HCT116 (cell line): ENCODE data around the gene CAPN1. TPM values are rescaled to one million over a fixed set of nuclear protein-coding genes. Genes with fewer than 3 reads are reported as not detected.
"Not testable (repeated sequence)": the region's sequence is repeated elsewhere in the genome, so short reads cannot be mapped to it uniquely, and the experiment has no call there.

Experiments
- ATAC-seq: fragments of 200-7000 bp; cut with Tn5 transposase; 2 replicates; pipeline ENCODE4 v1.9.1; 2020; ENCODE audit warnings: mild to moderate bottlenecking, moderate library complexity
- BruUV-seq: library from RNA; stranded (reverse); fragments of 400-500 nt; replicated peaks from 2 replicates; lab custom pipeline; 2021; lab: Mats Ljungman, UMichigan
- CTCF ChIA-PET: fragments of 300-600 bp; sonication (Branson Sonifier 250); formaldehyde crosslinking; loops from one replicate; lab custom pipeline; 2021; ENCODE audit warnings: antibody characterized with exemption; lab: Charles Lee
- POLR2A ChIA-PET: fragments of 300-600, 350-600 bp; sonication (Branson Sonifier 250); formaldehyde crosslinking; loops from one replicate; lab custom pipeline; 2021; ENCODE audit warnings: antibody characterized with exemption; lab: Charles Lee
- RAD21 ChIA-PET, 2 experiments: fragments of 300-600 bp; sonication (Branson Sonifier 250); formaldehyde crosslinking; loops; one replicate each; lab custom pipeline; 2023; ENCODE audit warnings: low total read pairs in 2 of 2; ENCODE audit not compliant: uncharacterized antibody in 2 of 2, unreplicated experiment in 2 of 2, low non-redundant PET in 1 of 2; lab: Charles Lee
- DNase-seq: peaks from one replicate; pipeline ENCODE4 v3.0.0-alpha.2; 2010; ENCODE audit warnings: low read depth, low spot score
- H2AFZ ChIP-seq: fragments of 200-600 bp; shearing (Covaris generic), sonication (generic); 2 replicates; pipeline ENCODE4 v1.6.1; 2017; ENCODE audit warnings: low read depth, mixed run types, mixed read lengths, antibody characterized with exemption, low read length; ENCODE audit not compliant: poor library complexity, severe bottlenecking
- H3K27ac ChIP-seq: 2 replicates; pipeline ENCODE4 v1.5.1; 2012; ENCODE audit warnings: low read depth, low read length
- H3K27me3 ChIP-seq: fragments of 200-600 bp; sonication (generic); 2 replicates; pipeline ENCODE4 v1.6.1; 2016; ENCODE audit warnings: mixed run types, low read length, mixed read lengths; ENCODE audit not compliant: insufficient read depth
- H3K36me3 ChIP-seq, 2 experiments: fragments of 200-500 bp in 1 of 2; fragments of 200-600 bp in 1 of 2; sonication (Bioruptor generic) in 1 of 2; sonication (generic) in 1 of 2; 2 replicates each; pipeline versions ENCODE4 v1.5.1 to v1.6.1; 2014 to 2016; ENCODE audit warnings: low read length in 2 of 2, inconsistent platforms in 1 of 2, mixed read lengths in 1 of 2, mixed run types in 1 of 2; ENCODE audit not compliant: insufficient read depth in 2 of 2, control insufficient read depth in 1 of 2
- H3K4me1 ChIP-seq, 2 experiments: fragments of 200-600 bp in 1 of 2; sonication (generic) in 1 of 2; 2 replicates each; pipeline versions ENCODE4 v1.5.1 to v1.6.1; 2012 to 2017; ENCODE audit warnings: low read length in 2 of 2, inconsistent platforms in 1 of 2, mild to moderate bottlenecking in 1 of 2, mixed read lengths in 1 of 2, mixed run types in 1 of 2, moderate library complexity in 1 of 2; ENCODE audit not compliant: insufficient read depth in 2 of 2, control insufficient read depth in 1 of 2
- H3K4me2 ChIP-seq: fragments of 200-600 bp; sonication (generic); 2 replicates; pipeline ENCODE4 v1.6.1; 2017; ENCODE audit warnings: mixed run types, low read length, mixed read lengths
- H3K4me3 ChIP-seq, 2 experiments: fragments of 200-600 bp in 1 of 2; sonication (generic) in 1 of 2; replicated peaks in 1 of 2; 2 replicates each; pipeline ENCODE4 v1.5.1; 2011 to 2016; ENCODE audit warnings: low read length in 2 of 2, control low read depth in 1 of 2, low read depth in 1 of 2, mild to moderate bottlenecking in 1 of 2, mixed read lengths in 1 of 2, mixed run types in 1 of 2
- H3K79me2 ChIP-seq: fragments of 200-600 bp; sonication (generic); 2 replicates; pipeline ENCODE4 v1.6.1; 2017; ENCODE audit warnings: mild to moderate bottlenecking, mixed run types, low read length, moderate library complexity, mixed read lengths; ENCODE audit not compliant: insufficient read depth
- H3K9ac ChIP-seq: fragments of 200-600 bp; sonication (generic); 2 replicates; pipeline ENCODE4 v1.6.1; 2016; ENCODE audit warnings: low read length, mixed read lengths
- H3K9me2 ChIP-seq: fragments of 200-600 bp; sonication (generic), shearing (Covaris generic); 2 replicates; pipeline ENCODE4 v1.6.1; 2017; ENCODE audit warnings: mixed run types, mild to moderate bottlenecking, moderate library complexity; ENCODE audit not compliant: insufficient read depth
- H3K9me3 ChIP-seq, 2 experiments: fragments of 200-500 bp in 1 of 2; fragments of 200-600 bp in 1 of 2; sonication (Bioruptor generic) in 1 of 2; sonication (generic) in 1 of 2; 2 replicates each; pipeline ENCODE4 v1.6.1; 2014 to 2017; ENCODE audit warnings: low read length in 2 of 2, mixed read lengths in 2 of 2, inconsistent platforms in 1 of 2, low read depth in 1 of 2, mild to moderate bottlenecking in 1 of 2, mixed run types in 1 of 2, moderate library complexity in 1 of 2; ENCODE audit not compliant: control insufficient read depth in 1 of 2, insufficient read depth in 1 of 2
- H4K20me1 ChIP-seq: fragments of 200-600 bp; sonication (generic), shearing (Covaris generic); 2 replicates; pipeline ENCODE4 v1.6.1; 2017; ENCODE audit warnings: mixed run types, mild to moderate bottlenecking, moderate library complexity; ENCODE audit not compliant: insufficient read depth
- EGR1 ChIP-seq: IDR thresholded peaks from 2 replicates; pipeline ENCODE4 v1.6.1; 2012; ENCODE audit warnings: low read depth
- ELF1 ChIP-seq: IDR thresholded peaks from 2 replicates; pipeline ENCODE4 v1.6.1; 2012; ENCODE audit warnings: low read depth, borderline replicate concordance
- EZH2 ChIP-seq: fragments of 200-600 bp; sonication (generic); IDR thresholded peaks from 2 replicates; pipeline ENCODE4 v1.6.1; 2017; ENCODE audit warnings: antibody characterized with exemption, mixed run types
- EZH2phosphoT487 ChIP-seq: fragments of 200-600 bp; IDR thresholded peaks from 2 replicates; pipeline ENCODE4 v1.6.1; 2018; ENCODE audit warnings: antibody characterized with exemption, borderline replicate concordance
- FOSL1 ChIP-seq: IDR thresholded peaks from 2 replicates; pipeline ENCODE4 v1.6.1; 2012; ENCODE audit warnings: low read depth
- JUND ChIP-seq: IDR thresholded peaks from 2 replicates; pipeline ENCODE4 v1.6.1; 2012
- POLR2A ChIP-seq: IDR thresholded peaks from 2 replicates; pipeline ENCODE4 v1.7.0; 2011; ENCODE audit warnings: borderline replicate concordance; ENCODE audit not compliant: insufficient read depth, insufficient read length; ENCODE audit errors: extremely low read depth
- POLR2AphosphoS5 ChIP-seq: IDR thresholded peaks from 2 replicates; pipeline ENCODE4 v1.6.1; 2011; ENCODE audit warnings: mild to moderate bottlenecking, low read depth, low read length, moderate library complexity
- REST ChIP-seq: IDR thresholded peaks from 2 replicates; pipeline ENCODE4 v1.6.1; 2012; ENCODE audit warnings: low read depth
- SIN3A ChIP-seq: IDR thresholded peaks from 2 replicates; pipeline ENCODE4 v1.6.1; 2012; ENCODE audit warnings: low read depth
- TCF7L2 ChIP-seq: IDR thresholded peaks from 2 replicates; pipeline ENCODE4 v1.7.0; 2011; ENCODE audit warnings: borderline replicate concordance, inconsistent platforms; ENCODE audit not compliant: insufficient read depth, insufficient read length; ENCODE audit errors: extremely low read depth
- YY1 ChIP-seq: IDR thresholded peaks from 2 replicates; pipeline ENCODE4 v1.6.1; 2011; ENCODE audit warnings: low read length, low read depth, moderate library complexity, mild to moderate bottlenecking; ENCODE audit not compliant: insufficient replicate concordance; ENCODE audit errors: extremely low read depth
- ZNF274 ChIP-seq: fragments of 200-500 bp; sonication (Bioruptor generic); IDR thresholded peaks from 2 replicates; pipeline ENCODE4 v1.6.1; 2014; ENCODE audit warnings: mild to moderate bottlenecking, low read depth, low read length, inconsistent platforms
- intact Hi-C: fragments of 100-400 bp; cut with micrococcal nuclease; formaldehyde crosslinking; loops from 2 replicates; pipeline ENCODE4 v1.10.0; 2022
- total RNA-seq: library from RNA; stranded (reverse); gene quantifications from one replicate; pipeline ENCODE4 v1.2.1, GENCODE V29; 2021; ENCODE audit not compliant: unreplicated experiment

The CAPN1 gene
- total RNA-seq, 1 experiment from 2014 or later = 279 TPM

GRCh38 chr11:65236194-65237059 is 54.7 kb downstream of the CAPN1 start:
- H3K9me3 ChIP-seq = no peaks in the 10 kb centered on the region
- no peak for DNase-seq

GRCh38 chr11:65238302-65238701 is 56.6 kb downstream of the CAPN1 start:
- RAD21 ChIA-PET, H3K9me3 ChIP-seq, DNase-seq, H3K9me2 ChIP-seq, H3K79me2 ChIP-seq, H3K4me1 ChIP-seq, H3K36me3 ChIP-seq, H3K27ac ChIP-seq, POLR2A ChIA-PET, intact Hi-C loops, BruUV-seq, H3K27me3 ChIP-seq, CTCF ChIA-PET, H3K4me3 ChIP-seq, H3K4me2 ChIP-seq, H4K20me1 ChIP-seq, H3K9ac ChIP-seq, H2AFZ ChIP-seq: not testable (repeated sequence)
- ATAC-seq = peak; percentile 27; the same call in 1 of the 2 replicates

More at GRCh38 chr11:65236194-65237059, 54.7 kb downstream of the CAPN1 start:
- H3K4me1 ChIP-seq = peaks cover 0 to 9% of the 10 kb centered on the region in 2 experiments; a peak in 2 of 4 replicates
- H3K4me3 ChIP-seq = no peak overlapping the region
- no TSS peak for BruUV-seq
- no peaks in the 10 kb centered on the region for H3K36me3 ChIP-seq
- no peak overlapping the region for H3K27ac ChIP-seq
- RAD21 ChIA-PET = no interaction called here
- ATAC-seq = no peak
- no peaks in the 10 kb centered on the region for H3K9me2 ChIP-seq
- no peaks in the 10 kb centered on the region for H3K27me3 ChIP-seq
- no peaks in the 10 kb centered on the region for H4K20me1 ChIP-seq
- CTCF ChIA-PET = no interaction called here
- no peak overlapping the region for H3K4me2 ChIP-seq
- POLR2A ChIA-PET = no interaction called here
- no peak overlapping the region for H3K9ac ChIP-seq
- H3K79me2 ChIP-seq = no peaks in the 10 kb centered on the region
- intact Hi-C loops = no loop called here
- TF ChIP-seq POLR2AphosphoS5 = no peak
- no peak for TF ChIP-seq EGR1
- no peak for TF ChIP-seq EZH2phosphoT487
- TF ChIP-seq FOSL1 = no peak
- TF ChIP-seq YY1 = no peak
- TF ChIP-seq ZNF274 = no peak
- TF ChIP-seq JUND = no peak
- no peak for TF ChIP-seq REST
- no peak for TF ChIP-seq POLR2A
- TF ChIP-seq ELF1 = no peak
- no peak for TF ChIP-seq EZH2
- no peak for TF ChIP-seq TCF7L2
- no peak for TF ChIP-seq SIN3A
- H2AFZ ChIP-seq = no peak overlapping the region
